Breast epithelium (tissue), 3 donors: ENCODE results near the gene TMEM161A.

Source experiments
- POLR2A ChIP-seq: fragments of 450-650 bp; IDR thresholded peaks from one replicate; pipeline ENCODE4 v1.6.1; 2016; ENCODE audit warnings: antibody characterized with exemption, mild to moderate bottlenecking, moderate library complexity
- POLR2AphosphoS5 ChIP-seq, 3 donors: sonication (generic); formaldehyde crosslinking; IDR thresholded peaks; one replicate each; pipeline ENCODE4 v1.6.1; 2017; ENCODE audit warnings: antibody characterized with exemption in 3 of 3
- TF ChIP-seq, protein P1 (sequence below), 3 donors: fragments of 450-650 bp; IDR thresholded peaks; one replicate each; pipeline ENCODE4 v1.5.1; 2016 to 2017; ENCODE audit warnings: antibody characterized with exemption in 3 of 3, mild to moderate bottlenecking in 3 of 3, moderate library complexity in 3 of 3

DNA sequence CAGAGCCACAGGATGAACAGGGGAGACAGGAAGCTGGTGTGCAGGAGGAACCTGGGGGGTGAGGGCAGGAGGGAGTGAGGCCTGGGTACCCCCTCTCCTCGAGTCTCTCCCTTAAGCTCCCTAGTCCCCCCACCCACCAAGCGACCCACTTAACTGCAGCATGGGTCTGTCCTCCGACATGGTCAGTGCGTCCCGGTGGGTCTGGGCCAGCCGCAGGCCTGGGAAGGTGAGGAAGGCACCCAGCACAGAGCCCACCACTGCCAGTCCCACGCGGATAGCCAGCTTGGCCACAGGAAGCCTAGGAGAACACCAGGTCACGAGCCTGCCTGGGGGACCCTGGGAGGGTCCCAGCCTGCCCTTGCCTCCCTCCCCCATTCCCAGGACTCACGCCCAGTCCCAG is 16.9 kb downstream of the TMEM161A start:
- TF ChIP-seq, protein P1, sequence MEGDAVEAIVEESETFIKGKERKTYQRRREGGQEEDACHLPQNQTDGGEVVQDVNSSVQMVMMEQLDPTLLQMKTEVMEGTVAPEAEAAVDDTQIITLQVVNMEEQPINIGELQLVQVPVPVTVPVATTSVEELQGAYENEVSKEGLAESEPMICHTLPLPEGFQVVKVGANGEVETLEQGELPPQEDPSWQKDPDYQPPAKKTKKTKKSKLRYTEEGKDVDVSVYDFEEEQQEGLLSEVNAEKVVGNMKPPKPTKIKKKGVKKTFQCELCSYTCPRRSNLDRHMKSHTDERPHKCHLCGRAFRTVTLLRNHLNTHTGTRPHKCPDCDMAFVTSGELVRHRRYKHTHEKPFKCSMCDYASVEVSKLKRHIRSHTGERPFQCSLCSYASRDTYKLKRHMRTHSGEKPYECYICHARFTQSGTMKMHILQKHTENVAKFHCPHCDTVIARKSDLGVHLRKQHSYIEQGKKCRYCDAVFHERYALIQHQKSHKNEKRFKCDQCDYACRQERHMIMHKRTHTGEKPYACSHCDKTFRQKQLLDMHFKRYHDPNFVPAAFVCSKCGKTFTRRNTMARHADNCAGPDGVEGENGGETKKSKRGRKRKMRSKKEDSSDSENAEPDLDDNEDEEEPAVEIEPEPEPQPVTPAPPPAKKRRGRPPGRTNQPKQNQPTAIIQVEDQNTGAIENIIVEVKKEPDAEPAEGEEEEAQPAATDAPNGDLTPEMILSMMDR (IDR thresholded peaks at IDR 0.05), result no peak
- TF ChIP-seq POLR2A (no peak), POLR2AphosphoS5 (IDR thresholded peaks at IDR 0.05) (no peak)
